Measurements from ENCODE around the gene ADAMTSL4.
A peak's percentile ranks its signal among the peaks of the same experiment; 100 is the strongest.

The ADAMTSL4 gene

GRCh38 chr1:150534002-150534401, 15.2 kb upstream of the ADAMTSL4 start:
- DNase-seq (ENCODE audit: low spot score), result no peak

GRCh38 chr1:150535511-150536287, 13.5 kb upstream of the ADAMTSL4 start:
- no peak for DNase-seq (ENCODE audit: low spot score)

GRCh38 chr1:150536836-150537731, 12.1 kb upstream of the ADAMTSL4 start:
- DNase-seq (ENCODE audit: low spot score), result no peak

GRCh38 chr1:150537732-150538684, 11.2 kb upstream of the ADAMTSL4 start:
- DNase-seq (ENCODE audit: low spot score), result no peak

- DNase-seq (ENCODE audit: low spot score), result no peak
Measured at GRCh38 chr1:150543500-150544143, 5.6 kb upstream of the ADAMTSL4 start.

- no peak for DNase-seq (ENCODE audit: low spot score)
Measured at GRCh38 chr1:150544204-150544603, 5.0 kb upstream of the ADAMTSL4 start.

GRCh38 chr1:150545486-150546032, 3.6 kb upstream of the ADAMTSL4 start:
- DNase-seq (ENCODE audit: low spot score), result peak; percentile 57

- DNase-seq (ENCODE audit: low spot score), result no peak
Measured at GRCh38 chr1:150546294-150546937, 2.8 kb upstream of the ADAMTSL4 start.

GRCh38 chr1:150548324-150548631, 930 bp upstream of the ADAMTSL4 start:
- DNase-seq (ENCODE audit: low spot score), result no peak

- no peak for DNase-seq (ENCODE audit: low spot score)
Measured at GRCh38 chr1:150549496-150550221, 451 bp downstream of the ADAMTSL4 start.

- no peak for DNase-seq (ENCODE audit: low spot score)
Measured at GRCh38 chr1:150550222-150551050, 1.2 kb downstream of the ADAMTSL4 start.

- DNase-seq (ENCODE audit: low spot score), result no peak
Measured at GRCh38 chr1:150551051-150551783, 2.0 kb downstream of the ADAMTSL4 start.

GRCh38 chr1:150551784-150552127, 2.5 kb downstream of the ADAMTSL4 start:
- DNase-seq (ENCODE audit: low spot score), result no peak

GRCh38 chr1:150552128-150552910, 3.1 kb downstream of the ADAMTSL4 start:
- no peak for DNase-seq (ENCODE audit: low spot score)

- DNase-seq (ENCODE audit: low spot score), result no peak
Measured at GRCh38 chr1:150552911-150553289, 3.7 kb downstream of the ADAMTSL4 start.

- DNase-seq (ENCODE audit: low spot score), result no peak
Measured at GRCh38 chr1:150553392-150554085, 4.3 kb downstream of the ADAMTSL4 start.

- no peak for DNase-seq (ENCODE audit: low spot score)
Measured at GRCh38 chr1:150554086-150554452, 4.9 kb downstream of the ADAMTSL4 start.

All from hematopoietic multipotent progenitor cell treated with erythropoietin and hydrocortisone succinate and interleukin-3 and kit ligand, for 17 days (in vitro differentiated cells).